HG03025 (cell line): ENCODE data around the gene TENT5C.

Experiments used
- ATAC-seq: cut with Tn5 transposase; IDR thresholded peaks from one replicate; pipeline ENCODE4 v1.9.1; 2021; ENCODE audit warnings: mild to moderate bottlenecking, moderate library complexity; ENCODE audit not compliant: unreplicated experiment, low FRiP score

Gene TENT5C

DNA sequence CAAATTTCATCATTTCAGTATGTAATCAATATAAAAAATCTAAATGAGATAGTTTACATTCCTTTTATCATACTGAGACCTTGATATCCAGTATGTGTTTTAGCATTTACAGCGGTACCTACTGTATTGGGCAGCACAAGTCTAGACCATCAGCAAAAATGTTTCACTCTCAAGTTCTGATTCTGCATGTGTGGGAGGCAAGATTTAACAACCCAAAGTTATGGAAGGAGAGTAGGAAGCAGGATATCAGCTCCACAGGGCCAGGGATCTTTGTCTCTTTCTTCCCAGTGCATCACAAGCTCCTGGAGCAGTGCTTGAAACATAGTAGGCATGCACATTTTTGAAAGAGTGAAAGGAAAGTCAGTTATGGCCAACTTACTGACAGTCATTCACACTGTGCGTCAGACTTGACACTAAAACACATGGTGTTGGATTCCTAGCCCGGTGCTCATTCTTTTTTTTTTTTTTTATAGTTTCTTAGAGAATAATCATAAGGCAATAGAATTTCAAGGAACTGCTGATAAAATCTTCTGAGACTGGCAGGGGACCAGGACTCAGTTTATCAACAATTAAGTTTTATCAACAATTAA, 6.1 kb downstream of the TENT5C start:
- no peak for ATAC-seq

DNA sequence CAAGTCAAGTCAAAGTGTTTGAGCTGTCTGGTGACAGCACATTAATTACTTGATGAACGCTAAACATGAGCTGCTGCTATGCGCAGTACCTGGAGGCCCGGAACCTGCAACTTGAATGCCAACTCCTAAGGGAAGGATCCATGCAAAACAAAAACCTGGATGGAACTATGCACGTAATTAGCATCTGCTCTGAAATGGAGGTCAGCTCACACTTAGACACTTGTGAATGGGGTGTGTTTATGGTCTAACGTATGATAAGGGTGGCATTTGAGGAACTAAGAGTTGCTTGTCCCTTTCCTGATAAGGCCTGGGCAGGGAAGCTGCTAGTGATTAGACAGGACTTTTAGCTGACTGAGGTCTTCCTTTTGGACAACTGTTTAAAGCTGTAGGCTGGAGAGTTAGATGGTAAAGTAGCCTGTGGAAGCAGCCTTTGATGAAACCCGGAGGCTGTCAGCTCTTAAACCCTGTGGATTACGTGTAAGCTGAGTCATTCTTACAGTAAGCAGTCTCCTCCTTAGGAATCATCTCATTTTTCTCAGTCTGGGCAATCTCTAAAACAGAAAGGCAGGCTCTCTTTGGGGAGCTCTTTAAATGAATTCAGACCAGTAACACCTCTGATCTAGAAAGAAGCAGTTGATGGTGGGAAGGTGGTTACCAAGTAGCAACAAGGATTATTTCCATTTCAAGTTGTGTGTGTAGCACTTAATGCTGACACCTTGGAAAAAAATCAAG, 6.8 kb downstream of the TENT5C start:
- no peak for ATAC-seq

DNA sequence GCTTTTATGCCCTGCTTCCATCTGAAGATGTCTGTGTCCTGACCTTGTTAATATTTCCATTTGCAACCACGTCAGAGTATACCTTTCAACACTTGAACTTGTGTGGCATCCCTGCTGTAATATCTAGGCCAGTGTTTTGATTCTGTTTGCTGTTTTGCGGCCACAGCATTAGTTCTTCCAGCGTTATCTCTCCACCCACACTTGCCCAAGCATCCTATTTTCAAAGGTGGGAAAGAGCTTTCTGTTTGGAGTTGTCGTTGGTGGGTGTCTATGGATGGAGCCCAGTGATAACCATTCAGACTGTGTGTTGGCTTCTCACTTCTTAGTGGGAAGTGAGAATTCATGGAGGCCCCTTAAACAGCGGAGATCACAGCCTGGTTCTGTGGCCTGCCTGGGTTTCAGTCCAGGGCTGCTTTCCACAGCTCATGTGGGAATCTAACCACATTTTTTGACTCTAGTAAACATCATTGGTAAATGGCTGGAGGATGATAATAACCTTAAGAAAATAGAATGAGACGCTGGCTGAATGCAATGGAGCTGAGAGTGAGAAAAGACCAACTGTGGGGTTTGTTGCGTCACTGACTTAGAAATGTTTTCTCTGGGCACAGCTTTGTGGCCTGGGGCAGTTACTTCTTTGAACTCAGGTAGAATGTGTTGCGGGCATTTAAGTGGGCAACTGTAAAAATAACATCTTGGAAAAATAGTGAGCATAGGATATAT, 7.6 kb downstream of the TENT5C start:
- ATAC-seq = no peak

DNA sequence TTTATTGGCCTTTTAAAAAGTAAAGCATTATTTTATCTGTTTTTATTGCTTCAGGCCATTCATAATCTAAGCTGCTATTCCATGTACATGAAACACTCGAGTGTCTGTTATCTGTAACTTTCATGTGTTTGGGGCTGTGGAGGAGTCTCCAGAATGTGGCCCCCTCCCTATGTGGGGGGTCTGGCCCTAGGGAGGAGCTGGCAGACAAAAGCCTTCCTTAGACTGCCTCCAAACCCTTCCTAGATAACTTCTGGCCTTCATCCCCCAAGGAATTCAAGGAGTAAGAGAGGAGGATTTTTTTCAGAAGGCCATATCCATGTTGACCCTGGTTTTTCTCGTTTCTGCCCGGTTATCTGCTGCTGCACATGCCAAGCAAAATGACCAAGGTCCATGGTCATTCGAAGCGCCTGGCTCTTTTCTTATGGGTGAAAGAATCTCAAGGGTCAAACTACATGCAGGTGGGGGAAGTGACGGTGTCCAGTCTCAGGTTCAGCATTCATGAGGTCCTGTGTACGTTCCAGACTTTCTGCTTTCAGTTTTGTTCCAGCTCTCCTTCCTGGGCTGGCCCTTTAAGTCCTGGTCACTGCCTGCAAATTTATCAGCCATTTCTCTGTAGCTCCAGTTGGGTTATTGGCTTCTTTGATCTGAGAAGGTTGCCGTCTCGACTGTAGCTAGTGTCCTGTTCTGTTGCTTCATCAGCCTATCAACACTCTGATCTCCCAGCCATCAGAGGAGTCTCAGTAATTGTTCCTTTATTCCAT, 8.3 kb downstream of the TENT5C start:
- no peak for ATAC-seq

GRCh38 chr1:117615474-117615873, 9.6 kb downstream of the TENT5C start:
- ATAC-seq = no peak

DNA sequence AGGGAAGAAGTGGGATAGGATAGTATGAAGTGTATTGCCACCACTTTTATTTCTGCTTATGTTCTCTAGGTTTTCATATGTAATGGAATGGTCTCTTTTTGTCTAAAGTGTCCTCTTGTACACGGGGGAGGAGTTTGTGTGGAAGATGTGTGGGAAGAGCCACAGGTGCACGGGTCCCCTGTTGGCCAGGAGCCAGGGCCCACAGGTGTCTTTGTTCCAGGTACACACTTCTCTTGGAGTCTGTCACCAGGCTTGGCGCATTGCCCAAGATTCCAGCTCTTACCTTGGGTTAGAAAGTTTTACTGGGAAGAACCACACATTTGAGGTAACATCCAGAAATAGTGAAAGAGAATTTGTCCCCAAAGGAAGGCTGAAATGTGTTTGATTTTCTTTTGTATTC, 10.5 kb downstream of the TENT5C start:
- no peak for ATAC-seq

- ATAC-seq = no peak
Measured at GRCh38 chr1:117616967-117617366, 11.1 kb downstream of the TENT5C start.

GRCh38 chr1:117618450-117619122, 12.7 kb downstream of the TENT5C start:
- ATAC-seq = no peak

DNA sequence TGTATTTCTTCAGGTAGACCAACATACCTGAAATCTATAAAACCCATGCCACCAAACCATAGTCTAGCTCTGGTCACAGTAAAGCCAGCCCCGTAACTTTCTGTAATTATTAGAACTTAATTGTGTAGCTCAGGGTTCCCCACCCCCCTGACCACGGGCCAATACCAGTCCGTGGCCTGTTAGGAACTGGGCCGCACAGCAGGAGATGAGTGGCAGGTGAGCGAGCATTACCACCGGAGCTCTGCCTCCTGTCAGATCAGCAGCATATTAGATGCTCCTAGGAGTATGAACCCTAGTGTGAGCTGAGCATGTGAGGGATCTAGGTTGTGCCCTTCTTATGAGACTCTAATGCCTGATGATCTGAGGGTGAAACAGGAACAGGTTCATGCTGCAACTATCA, 14.6 kb downstream of the TENT5C start:
- ATAC-seq = no peak

DNA sequence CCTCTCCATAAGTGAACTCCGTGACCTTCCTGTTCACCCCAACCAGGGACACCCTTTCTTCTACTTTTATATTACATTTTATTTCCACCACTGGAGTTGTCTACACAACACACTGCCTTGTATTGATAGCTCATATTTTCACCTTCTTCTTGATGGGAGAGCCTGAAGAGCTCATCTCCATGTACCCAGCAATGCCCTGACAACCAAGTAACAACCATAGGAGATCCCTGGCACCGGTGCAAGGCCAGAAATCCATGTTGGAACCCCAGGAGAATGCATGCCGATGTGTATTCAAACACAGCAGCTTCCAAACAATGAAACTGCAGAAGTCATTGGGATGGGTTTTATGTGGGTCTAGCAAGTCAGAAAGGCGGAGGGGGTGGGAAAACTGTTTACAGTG, 15.5 kb downstream of the TENT5C start:
- ATAC-seq = no peak

- no peak for ATAC-seq
Measured at GRCh38 chr1:117622726-117623125, 16.9 kb downstream of the TENT5C start.

- no peak for ATAC-seq
Measured at GRCh38 chr1:117623141-117623540, 17.3 kb downstream of the TENT5C start.

DNA sequence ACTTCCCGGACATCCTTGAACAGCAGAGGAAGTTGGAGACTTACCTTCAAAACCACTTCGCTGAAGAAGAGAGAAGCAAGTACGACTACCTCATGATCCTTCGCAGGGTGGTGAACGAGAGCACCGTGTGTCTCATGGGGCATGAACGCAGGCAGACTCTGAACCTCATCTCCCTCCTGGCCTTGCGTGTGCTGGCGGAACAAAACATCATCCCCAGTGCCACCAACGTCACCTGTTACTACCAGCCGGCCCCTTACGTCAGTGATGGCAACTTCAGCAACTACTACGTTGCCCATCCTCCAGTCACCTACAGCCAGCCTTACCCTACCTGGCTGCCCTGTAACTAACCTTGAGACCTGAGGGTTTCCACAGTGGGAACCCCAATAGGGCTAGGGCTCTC, 17.9 kb downstream of the TENT5C start:
- ATAC-seq = no peak

DNA sequence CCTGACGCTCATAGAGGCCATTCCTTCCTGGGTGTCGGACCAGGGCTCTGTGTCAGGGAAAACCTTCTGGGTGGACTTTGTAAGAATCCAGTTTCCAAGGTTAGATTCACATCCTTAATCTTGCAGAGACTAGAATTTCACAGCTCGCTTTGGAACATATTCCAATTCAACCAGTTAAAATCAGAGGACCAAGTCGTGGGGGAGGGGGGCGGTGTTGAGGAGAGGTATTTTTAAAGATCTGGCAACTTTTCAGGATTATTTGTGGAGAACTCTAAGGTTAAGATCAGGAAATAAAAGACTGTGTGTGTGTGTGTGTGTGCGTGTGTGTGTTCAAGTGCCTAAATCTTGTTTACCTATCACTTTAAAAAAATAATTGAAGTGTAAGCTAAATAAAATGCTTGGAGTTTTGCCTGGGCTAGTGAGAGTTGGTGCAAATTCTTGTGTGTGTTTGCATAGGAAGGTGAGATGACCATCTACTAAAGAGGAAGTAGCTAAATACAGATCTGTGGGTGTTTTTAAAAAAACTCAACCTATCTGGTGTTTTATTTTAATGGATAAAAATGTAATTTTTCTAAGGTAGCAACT, 21.8 kb downstream of the TENT5C start:
- ATAC-seq = no peak

DNA sequence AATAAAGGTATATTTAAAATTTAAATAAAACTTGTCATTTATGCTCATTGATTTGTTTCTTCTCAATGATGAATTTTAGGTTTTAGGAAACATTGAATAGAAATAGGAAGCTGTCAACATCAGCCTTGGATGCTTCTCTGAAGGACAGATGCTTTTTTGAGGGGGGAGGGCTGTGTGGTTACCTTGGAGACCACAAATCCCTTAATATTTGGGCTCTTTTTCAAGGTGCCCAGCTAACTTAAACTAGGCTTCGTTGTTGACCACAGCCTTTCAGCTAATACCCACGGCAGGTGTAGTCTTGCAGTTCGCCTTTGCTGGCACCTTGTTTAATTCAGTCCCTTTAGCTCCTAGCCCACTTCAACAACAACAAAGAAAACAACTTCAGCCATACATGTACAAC, 22.5 kb downstream of the TENT5C start:
- ATAC-seq = no peak

DNA sequence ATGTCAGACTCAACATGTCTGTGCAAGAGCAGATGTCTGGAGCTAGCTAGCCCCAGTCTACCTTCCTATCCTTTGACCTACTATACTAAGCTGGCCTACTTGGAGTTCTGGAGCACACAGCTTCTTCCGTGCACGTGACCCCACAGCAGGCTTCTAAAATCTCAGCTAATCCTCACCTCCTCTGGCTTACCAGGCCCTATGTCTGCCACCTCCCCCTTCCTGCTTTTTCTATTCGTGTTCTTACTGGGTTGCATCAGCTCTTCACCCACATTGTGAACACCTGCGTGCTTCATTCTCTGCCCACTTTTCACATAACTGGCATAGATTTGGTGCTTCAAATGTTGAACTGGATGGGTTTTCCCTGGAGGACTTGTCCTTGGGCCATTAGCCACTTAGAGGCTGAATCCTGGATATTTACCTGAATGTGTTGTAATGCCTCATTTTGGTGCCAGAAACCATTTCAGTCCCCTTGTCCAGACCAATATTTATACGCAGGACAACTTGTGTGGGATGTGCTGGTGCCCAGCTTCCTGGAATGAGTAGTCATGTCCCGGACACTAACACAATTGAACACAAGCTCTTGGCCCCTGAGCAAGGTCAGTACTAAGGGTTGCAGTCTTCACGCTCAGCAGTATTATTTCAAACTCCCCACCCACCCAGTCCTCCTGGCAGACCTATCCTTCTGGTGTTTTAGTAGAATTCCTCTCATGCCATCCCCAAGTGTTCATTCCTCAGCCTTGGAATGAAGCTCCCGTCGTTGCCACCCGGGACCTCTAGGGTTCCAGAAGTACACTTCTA, 24.0 kb downstream of the TENT5C start:
- no peak for ATAC-seq

DNA sequence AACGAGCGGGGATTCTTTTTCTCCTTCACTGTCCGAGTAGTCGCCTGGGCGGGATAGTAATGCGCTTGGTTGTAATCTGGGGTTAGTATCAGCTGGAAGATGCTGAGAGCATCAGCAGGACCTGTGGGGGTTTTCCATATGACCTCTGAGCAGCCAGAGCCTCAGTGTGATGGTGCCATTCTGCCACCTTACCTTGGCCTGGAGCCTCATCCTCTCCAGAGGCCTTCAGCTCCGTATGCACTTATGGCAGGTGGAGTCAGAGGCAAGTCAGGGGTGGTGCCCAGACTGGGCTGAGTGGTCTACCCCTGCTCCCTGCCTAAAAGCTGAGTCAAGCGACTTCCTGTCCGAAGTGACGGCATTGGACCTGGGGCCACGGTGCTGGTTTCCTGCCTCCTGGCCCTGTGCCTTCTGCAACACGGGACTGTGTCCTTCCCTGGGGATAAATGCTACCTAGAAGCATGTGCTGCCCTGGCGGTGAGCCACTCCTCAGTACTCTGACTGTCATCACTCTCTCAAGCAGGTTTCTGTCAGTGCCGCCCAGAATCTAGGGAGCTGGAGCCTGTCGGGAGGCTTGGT, 24.7 kb downstream of the TENT5C start:
- no peak for ATAC-seq

- no peak for ATAC-seq
Measured at GRCh38 chr1:117631359-117632160, 25.7 kb downstream of the TENT5C start.
